Fibroblast of lung (primary cell): Measurements from ENCODE around the gene EIF1. TPM values are rescaled to one million over a fixed set of nuclear protein-coding genes. Genes with fewer than 3 reads are reported as not detected.

Experiments
- DNase-seq, 2 donors: peaks; one replicate each; pipeline versions ENCODE4 v3.0.0 to v3.0.0-alpha.2; 2010; ENCODE audit warnings: low read depth in 2 of 2
- H2AFZ ChIP-seq: 2 replicates; pipeline ENCODE4 v1.5.1; 2012; ENCODE audit warnings: low read length, control low read depth, inconsistent platforms
- H3K27ac ChIP-seq: 2 replicates; pipeline ENCODE4 v1.5.1; 2011; ENCODE audit warnings: low read length, control low read depth; ENCODE audit not compliant: insufficient read depth
- H3K27me3 ChIP-seq: 2 replicates; pipeline ENCODE4 v1.5.1; 2011; ENCODE audit warnings: mild to moderate bottlenecking, low read length; ENCODE audit not compliant: control insufficient read depth, insufficient read depth
- H3K36me3 ChIP-seq: 2 replicates; pipeline ENCODE4 v1.5.1; 2011; ENCODE audit warnings: low read length; ENCODE audit not compliant: control insufficient read depth, insufficient read depth
- H3K4me1 ChIP-seq: 2 replicates; pipeline ENCODE4 v1.5.1; 2011; ENCODE audit warnings: low read length; ENCODE audit not compliant: control insufficient read depth, insufficient read depth; ENCODE audit errors: extremely low read depth
- H3K4me2 ChIP-seq: 2 replicates; pipeline ENCODE4 v1.5.1; 2011; ENCODE audit warnings: low read length, control low read depth; ENCODE audit not compliant: insufficient read depth; ENCODE audit errors: extremely low read depth
- H3K4me3 ChIP-seq, 4 experiments: fragments of 200-600 bp in 1 of 4; sonication (generic) in 1 of 4; replicated peaks in 1 of 4; 2 replicates each; pipeline ENCODE4 v1.5.1; 2011 to 2016; ENCODE audit warnings: low read length in 4 of 4, low read depth in 3 of 4, mild to moderate bottlenecking in 3 of 4, control low read depth in 2 of 4, inconsistent platforms in 1 of 4, mixed read lengths in 1 of 4; ENCODE audit not compliant: insufficient read depth in 1 of 4; ENCODE audit errors: control extremely low read depth in 1 of 4
- H3K79me2 ChIP-seq: 2 replicates; pipeline ENCODE4 v1.5.1; 2012; ENCODE audit warnings: mild to moderate bottlenecking, low read length, inconsistent platforms; ENCODE audit not compliant: control insufficient read depth, insufficient read depth
- H3K9ac ChIP-seq: 2 replicates; pipeline ENCODE4 v1.5.1; 2011; ENCODE audit warnings: mild to moderate bottlenecking, low read length, control low read depth; ENCODE audit not compliant: insufficient read depth
- H3K9me3 ChIP-seq: 2 replicates; pipeline ENCODE4 v1.5.1; 2012; ENCODE audit warnings: low read depth, low read length; ENCODE audit not compliant: control insufficient read depth, insufficient read depth
- H4K20me1 ChIP-seq: 2 replicates; pipeline ENCODE4 v1.5.1; 2011; ENCODE audit warnings: low read length; ENCODE audit not compliant: control insufficient read depth, insufficient read depth; ENCODE audit errors: extremely low read depth
- EZH2 ChIP-seq: IDR thresholded peaks from 2 replicates; pipeline ENCODE4 v1.5.1; 2012; ENCODE audit warnings: low read length, control low read depth, mild to moderate bottlenecking; ENCODE audit errors: missing control alignments
- polyA plus RNA-seq, 2 donors: library from polyadenylated mRNA; depleted of rRNA in 1 of 2; stranded (reverse) in 1 of 2; unstranded in 1 of 2; fragments of >200 nt; gene quantifications; 2 replicates each; pipeline ENCODE4 v1.2.1, GENCODE V29; 2011 to 2012; ENCODE audit warnings: missing spikeins in 1 of 2
- total RNA-seq: library from RNA; depleted of rRNA; stranded (reverse); fragments of >200 nt; gene quantifications from 2 replicates; pipeline ENCODE4 v1.2.1, GENCODE V29; 2014
- TF ChIP-seq, protein P1 (sequence below), 2 donors: IDR thresholded peaks in 1 of 2; conservative IDR thresholded peaks in 1 of 2; 1 replicate in 1 of 2; 2 replicates in 1 of 2; pipeline ENCODE4 v1.5.1; 2011 to 2012; ENCODE audit warnings: low read length in 2 of 2, control low read depth in 1 of 2, inconsistent platforms in 1 of 2, low read depth in 1 of 2, mild to moderate bottlenecking in 1 of 2

EIF1 gene
- total and polyA plus RNA-seq, 2 donors (not counting 1 experiment from before 2014, with no cell fraction given): 145 to 256 TPM

DNA sequence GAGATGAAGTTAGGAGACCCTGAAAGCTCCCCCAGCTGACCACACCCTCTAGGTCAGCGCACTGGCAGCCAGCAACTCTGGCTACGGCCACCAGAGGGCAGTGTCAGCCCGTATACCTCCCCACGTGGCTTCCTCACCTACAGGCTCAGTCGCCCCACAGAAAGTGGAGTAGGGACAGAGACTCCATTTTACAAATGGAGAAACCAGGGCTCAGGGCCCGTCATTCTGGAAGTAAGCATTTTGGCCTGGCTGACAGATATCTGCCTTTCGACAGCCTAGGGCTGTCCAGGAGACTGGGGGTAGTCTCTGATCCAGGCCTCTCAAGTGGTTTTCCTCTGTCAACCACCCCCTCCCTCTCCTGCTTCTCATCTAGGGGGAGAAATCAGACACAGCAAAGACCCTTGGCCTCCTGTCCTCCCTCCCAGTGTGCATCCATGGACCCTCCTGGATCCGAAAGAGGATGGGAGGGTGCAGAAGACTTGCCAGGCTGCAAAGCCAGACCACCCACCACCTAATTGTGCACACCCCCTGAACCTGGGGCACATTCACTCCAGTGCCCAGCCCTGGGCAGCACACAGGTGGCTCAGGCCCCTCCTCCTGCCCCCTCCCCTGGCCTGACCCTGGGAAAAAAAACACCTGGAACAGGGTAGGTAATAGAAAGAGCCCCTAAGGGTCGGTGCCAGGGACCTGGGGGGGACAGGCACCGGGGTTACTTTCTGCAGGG is 49.6 kb downstream of the EIF1 start:
- peaks cover 34% of the 10 kb centered on the region for H3K27me3 ChIP-seq
- no peaks in the 10 kb centered on the region for H3K36me3 ChIP-seq
- no peaks in the 10 kb centered on the region for H3K4me1 ChIP-seq
- H3K27ac ChIP-seq: no peak overlapping the region
- H3K4me2 ChIP-seq: no peak overlapping the region
- H3K9me3 ChIP-seq: no peaks in the 10 kb centered on the region
- DNase-seq: peak; percentile 55 to 77
- no peaks in the 10 kb centered on the region for H4K20me1 ChIP-seq
- TF ChIP-seq EZH2: no peak
- TF ChIP-seq, protein P1, sequence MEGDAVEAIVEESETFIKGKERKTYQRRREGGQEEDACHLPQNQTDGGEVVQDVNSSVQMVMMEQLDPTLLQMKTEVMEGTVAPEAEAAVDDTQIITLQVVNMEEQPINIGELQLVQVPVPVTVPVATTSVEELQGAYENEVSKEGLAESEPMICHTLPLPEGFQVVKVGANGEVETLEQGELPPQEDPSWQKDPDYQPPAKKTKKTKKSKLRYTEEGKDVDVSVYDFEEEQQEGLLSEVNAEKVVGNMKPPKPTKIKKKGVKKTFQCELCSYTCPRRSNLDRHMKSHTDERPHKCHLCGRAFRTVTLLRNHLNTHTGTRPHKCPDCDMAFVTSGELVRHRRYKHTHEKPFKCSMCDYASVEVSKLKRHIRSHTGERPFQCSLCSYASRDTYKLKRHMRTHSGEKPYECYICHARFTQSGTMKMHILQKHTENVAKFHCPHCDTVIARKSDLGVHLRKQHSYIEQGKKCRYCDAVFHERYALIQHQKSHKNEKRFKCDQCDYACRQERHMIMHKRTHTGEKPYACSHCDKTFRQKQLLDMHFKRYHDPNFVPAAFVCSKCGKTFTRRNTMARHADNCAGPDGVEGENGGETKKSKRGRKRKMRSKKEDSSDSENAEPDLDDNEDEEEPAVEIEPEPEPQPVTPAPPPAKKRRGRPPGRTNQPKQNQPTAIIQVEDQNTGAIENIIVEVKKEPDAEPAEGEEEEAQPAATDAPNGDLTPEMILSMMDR (conservative IDR thresholded peaks at IDR 0.05 in 1 of 2, IDR thresholded peaks at IDR 0.05 in 1 of 2; ENCODE audit: low read depth in 1 of 2, low read length in 2 of 2): peak; percentile 92 to 95
- H3K79me2 ChIP-seq: no peaks in the 10 kb centered on the region
- no peak overlapping the region for H3K9ac ChIP-seq
- no peak overlapping the region for H3K4me3 ChIP-seq
- H2AFZ ChIP-seq: no peak overlapping the region

DNA sequence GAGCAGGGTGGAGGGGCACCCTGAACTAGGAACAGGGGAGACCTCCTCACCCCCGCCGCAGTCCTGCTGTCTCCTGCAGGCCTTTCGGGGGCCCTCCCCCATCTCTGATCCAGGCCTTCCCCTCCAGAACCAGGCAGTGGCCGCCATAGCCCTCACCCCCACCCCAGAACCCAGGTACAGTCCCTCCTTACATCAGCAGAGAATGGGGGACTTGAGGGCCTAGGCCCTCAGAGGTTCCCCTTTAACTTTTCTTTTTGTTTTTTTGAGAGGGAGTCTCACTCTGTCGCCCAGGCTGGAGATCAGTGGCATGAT is 50.1 kb downstream of the EIF1 start:
- no peak overlapping the region for H2AFZ ChIP-seq
- no peaks in the 10 kb centered on the region for H3K79me2 ChIP-seq
- no peak overlapping the region for H3K27ac ChIP-seq
- TF ChIP-seq, protein P1 (conservative IDR thresholded peaks at IDR 0.05 in 1 of 2, IDR thresholded peaks at IDR 0.05 in 1 of 2; ENCODE audit: low read depth in 1 of 2, low read length in 2 of 2): no peak
- TF ChIP-seq EZH2: no peak
- no peaks in the 10 kb centered on the region for H3K4me1 ChIP-seq
- no peak overlapping the region for H3K9ac ChIP-seq
- H4K20me1 ChIP-seq: no peaks in the 10 kb centered on the region
- no peak overlapping the region for H3K4me2 ChIP-seq
- no peaks in the 10 kb centered on the region for H3K36me3 ChIP-seq
- no peak overlapping the region for H3K4me3 ChIP-seq
- no peaks in the 10 kb centered on the region for H3K9me3 ChIP-seq
- H3K27me3 ChIP-seq: peaks cover 34% of the 10 kb centered on the region
- no peak for DNase-seq

DNA sequence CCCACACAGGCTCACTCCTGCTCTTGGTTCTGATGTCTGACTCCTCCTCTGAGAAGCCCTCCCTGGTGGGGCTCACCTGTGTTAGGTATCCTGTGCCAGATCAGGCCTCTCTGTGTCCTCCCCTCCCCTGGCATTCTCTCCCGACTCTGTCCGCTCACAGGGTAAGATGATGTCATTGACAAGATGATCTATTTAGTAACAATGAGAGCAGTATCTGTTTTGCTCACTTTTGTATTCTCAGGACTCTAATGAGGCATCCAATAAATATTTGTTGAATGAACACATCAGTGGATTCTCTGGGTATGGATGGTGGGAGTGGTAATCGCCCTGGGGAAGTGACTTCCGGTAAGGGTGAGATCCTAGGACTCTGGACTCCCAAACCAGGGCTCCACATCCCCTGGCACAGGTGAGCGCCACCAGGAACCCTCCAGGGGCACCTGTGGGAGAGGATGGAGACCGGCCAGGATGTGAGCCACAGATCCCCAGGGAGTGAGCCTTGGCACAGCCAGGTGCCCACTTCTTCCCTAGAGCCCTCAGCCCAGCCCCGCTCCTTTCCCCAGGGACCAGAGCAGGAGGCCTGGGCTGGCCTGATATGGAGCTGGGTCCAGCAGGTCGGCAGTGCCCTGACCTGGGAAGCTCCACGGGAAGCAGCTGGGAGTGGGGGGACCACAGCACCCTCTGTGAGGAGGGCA is 51.1 kb downstream of the EIF1 start:
- TF ChIP-seq, protein P1 (conservative IDR thresholded peaks at IDR 0.05 in 1 of 2, IDR thresholded peaks at IDR 0.05 in 1 of 2; ENCODE audit: low read depth in 1 of 2, low read length in 2 of 2): no peak
- TF ChIP-seq EZH2: no peak
- Histone ChIP-seq H3K9ac (no peak overlapping the region), H3K27ac (no peak overlapping the region), H3K4me3 (no peak overlapping the region), H3K79me2 (no peaks in the 10 kb centered on the region), H3K9me3 (no peaks in the 10 kb centered on the region), H4K20me1 (no peaks in the 10 kb centered on the region), H3K4me1 (no peaks in the 10 kb centered on the region), H3K27me3 (peaks cover 23% of the 10 kb centered on the region), H2AFZ (no peak overlapping the region), H3K36me3 (no peaks in the 10 kb centered on the region), H3K4me2 (no peak overlapping the region)
- DNase-seq: peak in 1 of 2 donors; percentile 50
